Activated naive CD8-positive, alpha-beta T cell treated with anti-CD3 and anti-CD28 coated beads for 36 hours (primary cell): ENCODE data around the gene FRMD5. TPM values are rescaled to one million over a fixed set of nuclear protein-coding genes. Genes with fewer than 3 reads are reported as not detected.

Experiments
- DNase-seq: peaks from one replicate; pipeline ENCODE4 v3.0.0; 2021
- H3K27ac Mint-ChIP-seq: one replicate; pipeline ENCODE4 v1.8.0; 2022; ENCODE audit warnings: mild to moderate bottlenecking, moderate library complexity, mixed read lengths
- H3K27me3 Mint-ChIP-seq: one replicate; pipeline ENCODE4 v1.8.0; 2022; ENCODE audit warnings: mild to moderate bottlenecking, mixed read lengths
- H3K36me3 Mint-ChIP-seq: one replicate; pipeline ENCODE4 v1.8.0; 2021; ENCODE audit warnings: mild to moderate bottlenecking, mixed read lengths
- H3K4me1 Mint-ChIP-seq: one replicate; pipeline ENCODE4 v1.8.0; 2021; ENCODE audit warnings: mixed read lengths
- H3K4me3 Mint-ChIP-seq: one replicate; pipeline ENCODE4 v1.8.0; 2022; ENCODE audit warnings: mild to moderate bottlenecking, moderate library complexity, mixed read lengths
- H3K9me3 Mint-ChIP-seq: one replicate; pipeline ENCODE4 v1.8.0; 2022; ENCODE audit warnings: mixed read lengths
- total RNA-seq, 2 experiments: library from RNA; stranded (reverse); gene quantifications; one replicate each; pipeline ENCODE4 v1.2.3, GENCODE V29; 2021

The FRMD5 gene
- total RNA-seq, 2 experiments from 2014 or later = 0.42 to 0.56 TPM

- no peak for DNase-seq
- peaks cover 41% of the 10 kb centered on the region for H3K4me1 Mint-ChIP-seq
- peak overlapping the region; percentile 47 for H3K4me3 Mint-ChIP-seq
- peaks cover 32% of the 10 kb centered on the region for H3K36me3 Mint-ChIP-seq
- H3K9me3 Mint-ChIP-seq = peaks cover 3% of the 10 kb centered on the region
- no peaks in the 10 kb centered on the region for H3K27me3 Mint-ChIP-seq
- peak overlapping the region; percentile 7 for H3K27ac Mint-ChIP-seq
These were observed 373.6 kb downstream of the FRMD5 start for GRCh38 chr15:43821505-43821904.

Other genes with a start within 250 kb of the FRMD5 start
- gene GOLM2, start 93.4 kb upstream of the FRMD5 start, total RNA-seq = 10 to 100 TPM; 28.7 to 29.2 TPM
- gene CTDSPL2, start 232.4 kb upstream of the FRMD5 start, total RNA-seq = 10 to 100 TPM; 79.9 to 85.4 TPM